Keratinocyte (primary cell): ENCODE measurements around the gene PGAP1.

ENCODE experiments used
- CTCF ChIP-seq, 3 experiments: IDR thresholded peaks in 1 of 3; conservative IDR thresholded peaks in 1 of 3; optimal IDR thresholded peaks in 1 of 3; 2 replicates in 2 of 3; 3 replicates in 1 of 3; pipeline versions ENCODE3 to v1.5.1; 2011; ENCODE audit warnings: low read length in 3 of 3, mild to moderate bottlenecking in 3 of 3, moderate library complexity in 2 of 3, control low read depth in 1 of 3, inconsistent platforms in 1 of 3; ENCODE audit not compliant: insufficient read depth in 2 of 3; ENCODE audit errors: extremely low read depth in 1 of 3
- EZH2 ChIP-seq: IDR thresholded peaks from one replicate; pipeline ENCODE4 v1.6.1; 2012; ENCODE audit warnings: inconsistent platforms, mild to moderate bottlenecking, low read length, moderate library complexity

- TF ChIP-seq CTCF (optimal IDR thresholded peaks at IDR 0.05 in 1 of 3, IDR thresholded peaks at IDR 0.05 in 1 of 3, conservative IDR thresholded peaks at IDR 0.05 in 1 of 3; ENCODE audit: extremely low read depth in 1 of 3, insufficient read depth in 2 of 3, low read length in 3 of 3): no peak
- TF ChIP-seq EZH2: no peak
Measured at GRCh38 chr2:196959734-196960338, 33.3 kb upstream of the PGAP1 start.
